HEK293T (cell line): ENCODE data around the gene SYNPR.

Experiments
- CTCF ChIA-PET: fragments of 350-600 bp; formaldehyde crosslinking; extraction: SDS; loops from one replicate; lab custom pipeline; 2021; ENCODE audit warnings: antibody characterized with exemption, inconsistent platforms; lab: Yijun Ruan, JAX
- POLR2A ChIA-PET: fragments of 350-600 bp; formaldehyde crosslinking; extraction: SDS; loops from one replicate; lab custom pipeline; 2020; ENCODE audit warnings: antibody characterized with exemption, inconsistent platforms; lab: Yijun Ruan, JAX
- DNase-seq: peaks from one replicate; pipeline ENCODE4 v3.0.0; 2012; ENCODE audit warnings: mixed read lengths; ENCODE audit errors: extremely low spot score
- ARNT ChIP-seq: fragments of 450-650 bp; IDR thresholded peaks from 2 replicates; pipeline ENCODE4 v1.6.1; 2017; ENCODE audit warnings: mild to moderate bottlenecking
- BHLHE40 ChIP-seq: fragments of 450-650 bp; IDR thresholded peaks from 2 replicates; pipeline ENCODE4 v1.6.1; 2016; ENCODE audit warnings: mild to moderate bottlenecking, moderate library complexity, borderline replicate concordance
- CTBP1 ChIP-seq: fragments of 450-650 bp; IDR thresholded peaks from 2 replicates; pipeline ENCODE4 v1.6.1; 2016; ENCODE audit warnings: borderline replicate concordance
- ELF4 ChIP-seq: fragments of 450-650 bp; IDR thresholded peaks from 2 replicates; pipeline ENCODE4 v1.6.1; 2017; ENCODE audit warnings: antibody characterized with exemption
- FOXA1 ChIP-seq: fragments of 450-650 bp; IDR thresholded peaks from 2 replicates; pipeline ENCODE4 v1.6.1; 2016; ENCODE audit warnings: mild to moderate bottlenecking
- FOXK2 ChIP-seq: fragments of 450-650 bp; IDR thresholded peaks from 2 replicates; pipeline ENCODE4 v1.6.1; 2016; ENCODE audit warnings: mild to moderate bottlenecking
- FOXM1 ChIP-seq: fragments of 450-650 bp; IDR thresholded peaks from 2 replicates; pipeline ENCODE4 v1.6.1; 2017; ENCODE audit warnings: mild to moderate bottlenecking, borderline replicate concordance
- HDGF ChIP-seq: fragments of 450-650 bp; IDR thresholded peaks from 2 replicates; pipeline ENCODE4 v1.6.1; 2017; ENCODE audit warnings: antibody characterized with exemption, borderline replicate concordance
- L3MBTL2 ChIP-seq: fragments of 450-650 bp; conservative IDR thresholded peaks from 2 replicates; pipeline ENCODE4 v1.6.1; 2016; ENCODE audit warnings: mild to moderate bottlenecking
- LEF1 ChIP-seq: fragments of 450-650 bp; IDR thresholded peaks from 2 replicates; pipeline ENCODE4 v1.6.1; 2017; ENCODE audit warnings: mild to moderate bottlenecking, borderline replicate concordance
- NFRKB ChIP-seq: fragments of 450-650 bp; IDR thresholded peaks from 2 replicates; pipeline ENCODE4 v1.6.1; 2016; ENCODE audit warnings: mild to moderate bottlenecking, moderate library complexity
- SP1 ChIP-seq: fragments of 450-650 bp; IDR thresholded peaks from 2 replicates; pipeline ENCODE4 v1.6.1; 2017
- SUZ12 ChIP-seq: fragments of 450-650 bp; IDR thresholded peaks from 2 replicates; pipeline ENCODE4 v1.6.1; 2016; ENCODE audit warnings: mild to moderate bottlenecking
- TARDBP ChIP-seq: fragments of 450-650 bp; IDR thresholded peaks from 2 replicates; pipeline ENCODE4 v1.6.1; 2016
- ZNF384 ChIP-seq: fragments of 450-650 bp; IDR thresholded peaks from 2 replicates; pipeline ENCODE4 v1.6.1; 2016
- TF ChIP-seq, protein P1 (sequence below): fragments of 450-650 bp; IDR thresholded peaks from 2 replicates; pipeline ENCODE4 v1.6.1; 2016

Gene SYNPR

GRCh38 chr3:63349583-63350573 lies 71.8 kb downstream of the SYNPR start:
- POLR2A ChIA-PET, result no interaction called here
- no peak for TF ChIP-seq FOXA1
- CTCF ChIA-PET, result interaction anchor here (0.6 to 2.9 kb wide), 9 partner anchors 16 to 643 kb away, joined by 3 to 17 read pairs (median 4); partner anchors contain the start of gene C3orf49
- DNase-seq, result peak; percentile 37

GRCh38 chr3:63351159-63352007 lies 73.3 kb downstream of the SYNPR start:
- TF ChIP-seq, protein P1, sequence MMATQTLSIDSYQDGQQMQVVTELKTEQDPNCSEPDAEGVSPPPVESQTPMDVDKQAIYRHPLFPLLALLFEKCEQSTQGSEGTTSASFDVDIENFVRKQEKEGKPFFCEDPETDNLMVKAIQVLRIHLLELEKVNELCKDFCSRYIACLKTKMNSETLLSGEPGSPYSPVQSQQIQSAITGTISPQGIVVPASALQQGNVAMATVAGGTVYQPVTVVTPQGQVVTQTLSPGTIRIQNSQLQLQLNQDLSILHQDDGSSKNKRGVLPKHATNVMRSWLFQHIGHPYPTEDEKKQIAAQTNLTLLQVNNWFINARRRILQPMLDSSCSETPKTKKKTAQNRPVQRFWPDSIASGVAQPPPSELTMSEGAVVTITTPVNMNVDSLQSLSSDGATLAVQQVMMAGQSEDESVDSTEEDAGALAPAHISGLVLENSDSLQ, result 0 out of 2 replicates have a peak, but pooled peaks have one; percentile 9
- no peak for TF ChIP-seq SP1
- no peak for TF ChIP-seq BHLHE40
- POLR2A ChIA-PET, result no interaction called here
- CTCF ChIA-PET, result interaction anchor here (1.0 to 2.9 kb wide), 4 partner anchors 9 to 467 kb away, joined by 3 to 17 read pairs (median 6); partner anchors contain the start of gene C3orf49
- DNase-seq, result peak; percentile 43

DNA sequence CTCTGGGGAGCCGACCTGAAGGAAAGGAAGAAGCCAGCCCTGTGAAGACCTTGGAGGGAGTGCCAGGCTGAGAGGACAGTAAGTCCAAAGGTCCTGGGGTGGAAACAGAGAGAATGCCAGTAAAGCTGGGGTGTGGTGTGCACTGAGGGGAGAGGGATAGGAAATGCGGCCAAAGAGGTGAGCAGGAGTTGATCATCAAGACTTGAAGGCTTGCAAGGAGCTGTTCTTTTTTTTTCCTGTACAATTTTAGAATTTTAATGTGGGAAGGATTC lies 73.8 kb downstream of the SYNPR start:
- ChIA-PET POLR2A (no interaction called here), CTCF (interaction anchor here (1.2 kb wide), 1 partner anchor 309 kb away, joined by 4 read pairs; no protein-coding TSS in a partner anchor)
- no peak for DNase-seq
- TF ChIP-seq LEF1, result no peak
- TF ChIP-seq ARNT, result no peak
- TF ChIP-seq TARDBP, result no peak
- no peak for TF ChIP-seq SUZ12
- no peak for TF ChIP-seq FOXA1
- TF ChIP-seq FOXM1, result no peak
- TF ChIP-seq, protein P1, result no peak
- no peak for TF ChIP-seq BHLHE40
- TF ChIP-seq FOXK2, result no peak
- TF ChIP-seq NFRKB, result no peak
- TF ChIP-seq ELF4, result no peak
- TF ChIP-seq ZNF384, result no peak
- TF ChIP-seq CTBP1, result no peak

GRCh38 chr3:63353383-63353782 lies 75.3 kb downstream of the SYNPR start:
- TF ChIP-seq ZNF384, result no peak
- TF ChIP-seq NFRKB, result no peak
- TF ChIP-seq ELF4, result no peak
- CTCF ChIA-PET, result no interaction called here
- no peak for DNase-seq
- POLR2A ChIA-PET, result no interaction called here

- TF ChIP-seq ARNT (no peak), LEF1 (no peak), FOXM1 (no peak), ZNF384 (no peak), CTBP1 (no peak), FOXK2 (no peak), NFRKB (no peak), L3MBTL2 (no peak)
- no peak for DNase-seq
- ChIA-PET POLR2A (no interaction called here), CTCF (no interaction called here)
Measured at GRCh38 chr3:63354160-63354559, 76.1 kb downstream of the SYNPR start.

GRCh38 chr3:63355809-63356208 lies 77.7 kb downstream of the SYNPR start:
- no peak for DNase-seq
- ChIA-PET CTCF (no interaction called here), POLR2A (no interaction called here)
- TF ChIP-seq SUZ12, result no peak
- TF ChIP-seq ARNT, result no peak

- POLR2A ChIA-PET, result no interaction called here
Measured at GRCh38 chr3:63364495-63364894, 86.4 kb downstream of the SYNPR start.

More at GRCh38 chr3:63364495-63364894, 86.4 kb downstream of the SYNPR start:
- CTCF ChIA-PET, result interaction anchor here (0.8 kb wide), 1 partner anchor 493 kb away, joined by 4 read pairs; no protein-coding TSS in a partner anchor
- no peak for TF ChIP-seq FOXA1
- no peak for TF ChIP-seq BHLHE40
- TF ChIP-seq FOXM1, result no peak
- TF ChIP-seq ELF4, result no peak
- TF ChIP-seq ZNF384, result no peak
- no peak for TF ChIP-seq CTBP1
- TF ChIP-seq LEF1, result no peak
- TF ChIP-seq SP1, result no peak
- no peak for TF ChIP-seq TARDBP
- no peak for TF ChIP-seq HDGF
- TF ChIP-seq FOXK2, result no peak
- TF ChIP-seq, protein P1, result no peak
- no peak for TF ChIP-seq SUZ12
- TF ChIP-seq L3MBTL2, result no peak
- no peak for TF ChIP-seq ARNT
- TF ChIP-seq NFRKB, result no peak
- DNase-seq, result no peak
